Measurements from ENCODE around the gene NUBP1.

NUBP1 gene

DNA sequence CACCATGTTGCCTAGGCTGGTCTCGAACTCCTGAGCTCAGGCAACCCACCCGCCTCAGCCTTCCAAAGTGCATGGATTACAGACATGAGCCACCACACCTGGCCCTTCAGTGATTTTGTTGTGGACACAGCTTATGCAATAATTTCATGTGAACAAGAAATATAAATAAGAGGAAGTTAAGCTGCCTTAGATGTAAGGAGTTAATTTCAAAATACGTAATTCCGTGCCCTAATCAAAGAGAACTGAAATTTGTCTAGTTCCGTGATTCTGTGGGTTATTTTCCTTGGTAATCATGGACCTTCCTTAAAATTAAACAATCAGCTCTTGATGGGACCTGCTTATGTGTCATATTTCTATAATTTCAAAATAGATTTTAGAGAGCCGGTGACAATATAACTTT lies 63.1 kb downstream of the NUBP1 start:
- H3K4me1 ChIP-seq (ENCODE audit: control insufficient read depth, insufficient read depth, low read length) = no peaks in the 10 kb centered on the region
- H3K36me3 ChIP-seq (ENCODE audit: control insufficient read depth in 2 of 2, insufficient read depth in 2 of 2, low read length in 2 of 2) = no peaks in the 10 kb centered on the region
- H3K9ac ChIP-seq (ENCODE audit: low read length in 2 of 2) = no peak overlapping the region
- no peak overlapping the region for H3K27ac ChIP-seq (ENCODE audit: low read length)
- no peak overlapping the region for H3K4me3 ChIP-seq (ENCODE audit: low read length in 2 of 2)
- no peaks in the 10 kb centered on the region for H3K9me3 ChIP-seq (ENCODE audit: control insufficient read depth in 2 of 2, low read length in 2 of 2)
- H3K27me3 ChIP-seq (ENCODE audit: control insufficient read depth in 1 of 2, insufficient read depth in 2 of 2, low read length in 2 of 2) = peaks cover 0 to 2% of the 10 kb centered on the region in 2 donors

DNA sequence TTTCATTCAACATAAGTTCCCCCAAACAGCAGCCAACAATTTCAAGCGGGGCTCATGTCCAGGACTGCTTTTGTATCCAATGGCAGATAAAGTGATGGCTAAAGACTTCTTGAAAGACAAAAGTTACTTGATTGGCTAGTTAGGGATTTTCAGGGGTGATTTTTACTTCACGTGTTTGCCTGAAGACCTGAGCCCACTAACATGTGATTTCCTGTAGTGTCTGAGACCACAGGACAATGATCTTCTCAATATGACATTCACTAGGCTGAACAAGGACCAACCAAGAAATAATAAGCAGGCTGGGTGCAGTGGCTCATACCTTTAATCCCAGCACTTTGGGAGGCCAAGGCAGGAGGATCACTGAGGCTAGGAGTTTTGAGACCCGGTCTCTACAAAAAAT lies 64.6 kb downstream of the NUBP1 start:
- H3K4me1 ChIP-seq (ENCODE audit: control insufficient read depth, insufficient read depth, low read length) = no peaks in the 10 kb centered on the region
- H3K4me3 ChIP-seq (ENCODE audit: low read length in 2 of 2) = no peak overlapping the region
- no peak overlapping the region for H3K27ac ChIP-seq (ENCODE audit: low read length)
- H3K9me3 ChIP-seq (ENCODE audit: control insufficient read depth in 2 of 2, low read length in 2 of 2) = no peaks in the 10 kb centered on the region
- peaks cover 0 to 2% of the 10 kb centered on the region in 2 donors for H3K27me3 ChIP-seq (ENCODE audit: control insufficient read depth in 1 of 2, insufficient read depth in 2 of 2, low read length in 2 of 2)
- H3K9ac ChIP-seq (ENCODE audit: low read length in 2 of 2) = no peak overlapping the region
- H3K36me3 ChIP-seq (ENCODE audit: control insufficient read depth in 2 of 2, insufficient read depth in 2 of 2, low read length in 2 of 2) = no peaks in the 10 kb centered on the region

DNA sequence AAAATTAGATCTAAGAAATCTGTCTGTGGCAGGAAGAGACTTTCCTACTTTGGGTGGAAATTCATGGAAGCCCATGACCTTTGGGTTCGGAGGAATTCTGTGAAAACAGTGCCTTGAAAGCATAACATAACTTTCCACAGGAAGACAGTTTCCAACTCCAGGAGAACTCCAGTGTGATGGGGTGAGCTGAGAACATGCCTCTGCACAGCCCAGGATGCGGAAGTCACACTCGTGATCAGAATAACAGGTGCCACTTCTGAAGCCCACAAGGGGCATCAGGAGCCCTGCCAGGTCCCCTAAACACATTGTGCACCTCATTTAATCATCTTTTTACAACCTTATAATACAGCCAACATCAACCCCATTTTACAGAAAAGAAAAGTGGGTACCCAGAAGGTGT lies 65.2 kb downstream of the NUBP1 start:
- H3K27me3 ChIP-seq (ENCODE audit: control insufficient read depth in 1 of 2, insufficient read depth in 2 of 2, low read length in 2 of 2) = peaks cover 0 to 2% of the 10 kb centered on the region in 2 donors
- no peaks in the 10 kb centered on the region for H3K9me3 ChIP-seq (ENCODE audit: control insufficient read depth in 2 of 2, low read length in 2 of 2)
- no peaks in the 10 kb centered on the region for H3K36me3 ChIP-seq (ENCODE audit: control insufficient read depth in 2 of 2, insufficient read depth in 2 of 2, low read length in 2 of 2)
- no peak overlapping the region for H3K9ac ChIP-seq (ENCODE audit: low read length in 2 of 2)
- H3K4me3 ChIP-seq (ENCODE audit: low read length in 2 of 2) = no peak overlapping the region
- H3K4me1 ChIP-seq (ENCODE audit: control insufficient read depth, insufficient read depth, low read length) = no peaks in the 10 kb centered on the region
- no peak overlapping the region for H3K27ac ChIP-seq (ENCODE audit: low read length)

DNA sequence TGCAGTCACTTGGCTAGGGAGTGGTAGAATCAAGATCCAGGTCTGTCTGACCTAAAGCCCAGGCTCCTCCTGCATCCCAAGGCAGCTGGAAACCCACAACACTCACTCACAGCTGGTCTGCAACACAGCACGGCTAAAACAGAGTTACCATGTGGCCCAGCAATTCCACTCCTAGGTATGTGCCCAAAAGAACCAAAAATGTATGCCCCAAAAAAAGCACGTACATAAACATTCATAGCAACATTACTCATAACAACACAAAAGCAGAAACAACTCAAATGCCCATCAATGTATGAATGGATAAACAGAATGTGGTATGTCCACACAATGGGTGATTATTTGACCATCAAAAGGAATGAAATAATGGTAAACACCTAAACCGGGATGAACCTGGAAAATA lies 66.1 kb downstream of the NUBP1 start:
- Histone ChIP-seq H3K27ac (ENCODE audit: low read length) (no peak overlapping the region), H3K4me3 (ENCODE audit: low read length in 2 of 2) (no peak overlapping the region), H3K4me1 (ENCODE audit: control insufficient read depth, insufficient read depth, low read length) (no peaks in the 10 kb centered on the region), H3K9me3 (ENCODE audit: control insufficient read depth in 2 of 2, low read length in 2 of 2) (no peaks in the 10 kb centered on the region), H3K27me3 (ENCODE audit: control insufficient read depth in 1 of 2, insufficient read depth in 2 of 2, low read length in 2 of 2) (peaks cover 0 to 2% of the 10 kb centered on the region in 2 donors), H3K36me3 (ENCODE audit: control insufficient read depth in 2 of 2, insufficient read depth in 2 of 2, low read length in 2 of 2) (no peaks in the 10 kb centered on the region), H3K9ac (ENCODE audit: low read length in 2 of 2) (no peak overlapping the region)

DNA sequence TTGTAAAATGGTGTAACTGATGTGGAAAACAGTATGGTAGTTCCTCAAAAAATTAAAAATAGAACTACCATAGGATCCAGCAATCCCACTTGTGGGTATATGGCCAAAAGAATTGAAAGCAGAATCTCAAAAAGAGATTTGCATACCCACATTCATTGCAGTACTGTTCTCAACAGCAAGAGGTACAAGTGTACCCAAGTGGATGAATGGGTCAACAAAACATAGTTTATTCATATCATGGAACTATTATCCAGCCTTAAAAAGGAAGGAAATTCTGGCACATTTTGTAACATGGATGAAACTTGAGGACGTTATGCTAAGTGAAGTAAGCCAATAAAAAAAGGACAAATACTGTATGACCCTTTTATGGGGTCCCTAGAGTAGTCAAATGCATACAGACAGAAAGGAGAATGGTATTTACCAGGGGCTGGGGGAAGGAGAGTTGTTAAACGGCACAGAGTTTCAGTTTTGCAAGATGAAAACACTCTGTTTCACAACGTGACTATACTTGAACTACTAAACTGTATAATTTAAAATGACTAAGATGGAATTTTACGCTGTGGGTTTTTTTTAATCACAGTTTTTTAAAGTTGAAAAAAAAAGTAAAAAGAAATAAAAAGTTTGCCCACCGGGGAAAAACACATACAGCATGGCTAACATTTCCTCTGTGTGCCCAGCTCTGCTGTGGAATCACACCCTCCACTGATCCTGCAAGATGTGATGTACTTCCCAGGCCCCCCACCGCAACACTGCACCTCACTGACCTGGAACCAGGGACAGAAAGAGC lies 68.9 kb downstream of the NUBP1 start:
- Histone ChIP-seq H3K4me1 (ENCODE audit: control insufficient read depth, insufficient read depth, low read length) (no peaks in the 10 kb centered on the region), H3K36me3 (ENCODE audit: control insufficient read depth in 2 of 2, insufficient read depth in 2 of 2, low read length in 2 of 2) (no peaks in the 10 kb centered on the region), H3K9ac (ENCODE audit: low read length in 2 of 2) (no peak overlapping the region), H3K9me3 (ENCODE audit: control insufficient read depth in 2 of 2, low read length in 2 of 2) (no peaks in the 10 kb centered on the region), H3K4me3 (ENCODE audit: low read length in 2 of 2) (no peak overlapping the region), H3K27me3 (ENCODE audit: control insufficient read depth in 1 of 2, insufficient read depth in 2 of 2, low read length in 2 of 2) (peaks cover 0 to 7% of the 10 kb centered on the region in 2 donors), H3K27ac (ENCODE audit: low read length) (no peak overlapping the region)

DNA sequence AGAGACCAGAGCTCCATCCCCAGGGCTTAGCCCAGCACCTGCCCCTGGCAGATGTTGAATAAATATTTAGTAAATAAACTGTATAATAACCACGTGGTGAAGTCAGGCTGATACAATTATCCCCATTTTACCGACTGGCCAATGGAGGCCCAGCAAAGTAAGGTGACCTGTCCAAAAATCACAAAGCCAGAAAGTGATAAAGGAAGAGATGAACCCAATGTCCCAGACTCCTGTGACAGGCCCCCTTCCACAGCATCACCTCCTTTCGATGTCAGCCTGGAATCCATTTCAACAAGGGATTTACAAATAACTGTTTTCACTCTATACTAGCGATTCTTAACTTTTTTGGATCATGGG lies 69.4 kb downstream of the NUBP1 start:
- Histone ChIP-seq H3K9ac (ENCODE audit: low read length in 2 of 2) (no peak overlapping the region), H3K36me3 (ENCODE audit: control insufficient read depth in 2 of 2, insufficient read depth in 2 of 2, low read length in 2 of 2) (no peaks in the 10 kb centered on the region), H3K9me3 (ENCODE audit: control insufficient read depth in 2 of 2, low read length in 2 of 2) (no peaks in the 10 kb centered on the region), H3K27me3 (ENCODE audit: control insufficient read depth in 1 of 2, insufficient read depth in 2 of 2, low read length in 2 of 2) (peaks cover 2 to 10% of the 10 kb centered on the region in 2 donors), H3K4me1 (ENCODE audit: control insufficient read depth, insufficient read depth, low read length) (no peaks in the 10 kb centered on the region), H3K4me3 (ENCODE audit: low read length in 2 of 2) (no peak overlapping the region), H3K27ac (ENCODE audit: low read length) (no peak overlapping the region)

DNA sequence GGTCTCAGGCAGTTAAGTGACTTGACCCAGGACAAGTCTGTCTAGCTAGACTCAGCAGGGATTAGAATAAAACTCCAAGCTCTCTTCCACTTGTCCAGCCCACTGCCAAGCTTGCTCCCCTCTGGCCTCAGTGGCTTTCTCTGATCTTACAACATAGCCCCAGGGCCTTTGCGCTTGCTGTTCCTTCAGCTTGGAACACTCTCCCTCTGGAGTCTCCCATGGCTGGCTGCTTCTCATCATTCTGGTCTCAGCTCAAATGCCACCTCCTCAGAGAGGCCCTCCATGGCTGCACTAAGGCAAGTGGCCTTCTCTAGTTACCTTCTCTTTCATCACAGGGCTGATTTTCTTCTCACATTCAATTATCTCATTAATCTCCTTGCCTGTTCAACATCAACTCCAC lies 73.9 kb downstream of the NUBP1 start:
- Histone ChIP-seq H3K4me3 (ENCODE audit: low read length in 2 of 2) (no peak overlapping the region), H3K36me3 (ENCODE audit: control insufficient read depth in 2 of 2, insufficient read depth in 2 of 2, low read length in 2 of 2) (no peaks in the 10 kb centered on the region), H3K27me3 (ENCODE audit: control insufficient read depth in 1 of 2, insufficient read depth in 2 of 2, low read length in 2 of 2) (peaks cover 4 to 8% of the 10 kb centered on the region in 2 donors), H3K4me1 (ENCODE audit: control insufficient read depth, insufficient read depth, low read length) (no peaks in the 10 kb centered on the region), H3K9me3 (ENCODE audit: control insufficient read depth in 2 of 2, low read length in 2 of 2) (no peaks in the 10 kb centered on the region), H3K9ac (ENCODE audit: low read length in 2 of 2) (no peak overlapping the region), H3K27ac (ENCODE audit: low read length) (no peak overlapping the region)

DNA sequence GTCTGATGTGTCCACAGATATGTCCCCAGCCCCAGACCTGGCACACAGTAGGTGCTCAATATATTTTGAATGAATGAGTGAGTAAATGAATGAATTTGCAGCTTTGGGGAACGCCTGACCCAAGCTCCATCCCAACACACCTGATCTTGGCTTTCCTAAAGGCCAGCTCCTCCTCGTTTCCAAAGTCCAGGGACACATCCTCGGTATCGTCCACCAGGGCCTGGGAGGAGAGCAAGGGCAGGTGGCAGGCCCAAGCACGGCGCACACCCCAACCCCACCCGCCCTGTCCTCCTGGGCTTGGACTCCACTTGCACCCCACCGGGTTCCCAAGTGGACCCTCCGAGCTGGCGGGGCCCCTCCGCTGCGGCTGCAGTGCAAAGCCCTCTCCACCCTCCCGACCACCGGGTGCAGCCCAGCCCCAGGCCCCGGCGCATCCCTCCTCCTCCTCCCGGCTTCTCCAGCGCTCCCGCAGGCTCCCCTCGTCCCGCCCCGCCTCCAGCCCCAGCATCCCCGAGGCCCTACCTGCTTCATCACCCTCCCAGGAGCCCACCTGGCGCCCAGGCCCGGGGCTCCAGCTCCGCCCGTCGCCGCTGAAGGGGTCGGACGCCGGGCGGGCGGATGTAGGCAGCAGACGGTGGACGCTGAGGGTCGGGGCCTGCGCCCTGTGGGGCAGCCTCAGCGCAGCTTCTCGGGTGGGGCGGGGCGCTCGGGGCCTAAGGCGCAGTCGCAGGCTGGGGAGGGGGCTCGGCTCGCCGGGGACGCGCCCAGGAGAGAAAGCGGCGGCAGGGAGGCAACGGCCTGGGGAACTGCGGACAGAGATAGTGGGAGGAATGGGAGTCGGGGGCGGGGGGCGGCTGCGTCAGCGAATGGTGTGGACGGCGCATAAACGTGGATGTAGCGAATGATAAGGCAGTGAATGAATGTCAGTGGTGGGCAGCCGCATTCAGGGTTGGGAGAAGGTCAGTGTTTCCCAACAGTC lies 74.6 kb downstream of the NUBP1 start, which contains the start of gene TVP23A:
Gene TVP23A (minus strand): TSS at position 832 of the 979 bp plus-strand sequence. CDS start 301 bp downstream, at position 531.
- peaks cover 4 to 8% of the 10 kb centered on the region in 2 donors for H3K27me3 ChIP-seq (ENCODE audit: control insufficient read depth in 1 of 2, insufficient read depth in 2 of 2, low read length in 2 of 2)
- no peaks in the 10 kb centered on the region for H3K4me1 ChIP-seq (ENCODE audit: control insufficient read depth, insufficient read depth, low read length)
- no peaks in the 10 kb centered on the region for H3K36me3 ChIP-seq (ENCODE audit: control insufficient read depth in 2 of 2, insufficient read depth in 2 of 2, low read length in 2 of 2)
- H3K9me3 ChIP-seq (ENCODE audit: control insufficient read depth in 2 of 2, low read length in 2 of 2) = no peaks in the 10 kb centered on the region
- peak within 1 kb of the TSS in 1 of 2 donors; percentile 8 for H3K4me3 ChIP-seq (ENCODE audit: low read length in 2 of 2)
- H3K27ac ChIP-seq (ENCODE audit: low read length) = no peak within 1 kb of the TSS
- H3K9ac ChIP-seq (ENCODE audit: low read length in 2 of 2) = no peak within 1 kb of the TSS
